Measurements from ENCODE around the gene WDFY2. TPM values are rescaled to one million over a fixed set of nuclear protein-coding genes. Genes with fewer than 3 reads are reported as not detected.
"Not testable (repeated sequence)": the region's sequence is repeated elsewhere in the genome, so short reads cannot be mapped to it uniquely, and the experiment has no call there.

Gene WDFY2
- total and polyA plus RNA-seq, 2 experiments from 2014 or later, result 6.9 to 14.2 TPM

DNA sequence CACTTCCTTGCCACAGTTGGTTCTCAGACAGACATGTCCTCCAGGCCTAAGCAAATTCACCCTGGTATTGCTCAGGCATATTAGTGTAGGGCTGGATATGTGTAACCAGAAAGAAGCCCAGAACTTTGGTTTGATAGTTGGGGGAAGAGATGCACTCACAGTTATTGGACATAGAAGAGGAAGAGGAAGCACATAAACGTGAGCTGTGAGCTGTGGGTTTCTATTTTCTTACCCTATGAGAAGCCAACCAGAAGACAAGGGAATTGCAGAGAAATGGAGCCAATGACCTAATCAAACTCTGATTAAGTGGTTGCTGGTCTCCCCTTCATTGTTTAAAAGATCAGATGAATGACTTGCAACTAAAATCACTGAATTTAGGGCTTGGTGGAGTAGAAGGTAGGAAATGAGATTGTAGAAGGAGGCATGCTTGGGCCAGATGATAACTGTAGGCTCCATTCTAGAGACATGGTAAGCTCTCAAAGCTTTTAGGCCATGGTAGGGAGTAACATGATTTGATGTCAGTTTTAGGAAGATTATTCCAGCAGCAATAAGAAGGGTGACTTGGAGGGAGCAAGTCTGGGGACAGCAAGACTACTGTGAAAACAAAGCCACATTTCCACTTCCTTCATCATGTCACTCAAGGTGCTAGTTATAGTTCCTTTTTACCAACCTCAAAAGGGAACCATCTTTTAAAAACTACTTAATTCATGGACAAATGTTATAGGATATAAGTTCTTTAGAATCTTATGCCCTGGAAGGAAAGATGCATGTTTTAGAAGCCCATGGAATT is 24.1 kb upstream of the WDFY2 start:
- no peak overlapping the region for H3K9ac ChIP-seq
- H3K4me1 ChIP-seq (ENCODE audit: insufficient read depth), result peaks cover 16% of the 10 kb centered on the region
- H3K9me2 ChIP-seq (ENCODE audit: insufficient read depth), result no peaks in the 10 kb centered on the region
- H3K27ac ChIP-seq, result no peak overlapping the region
- DNase-seq, result no peak
- no peak overlapping the region for H3K4me2 ChIP-seq (ENCODE audit: unreplicated experiment)
- in situ Hi-C loops (cut with MboI), result no loop called here
- H3K9me3 ChIP-seq (ENCODE audit: low read depth), result no peaks in the 10 kb centered on the region
- H3K27me3 ChIP-seq (replicated peaks; ENCODE audit: insufficient read depth), result no peaks in the 10 kb centered on the region
- no peak overlapping the region for H3K4me3 ChIP-seq
- H3K79me2 ChIP-seq (ENCODE audit: insufficient read depth), result no peaks in the 10 kb centered on the region
- TF ChIP-seq EZH2phosphoT487 (IDR thresholded peaks at IDR 0.05; ENCODE audit: insufficient read depth, low read depth) (no peak), EZH2 (IDR thresholded peaks at IDR 0.05; ENCODE audit: insufficient read depth, poor library complexity, severe bottlenecking) (no peak)
- WGBS, 2 experiments (ENCODE audit: low coverage in 1 of 2, low lambda C conversion rate in 2 of 2, missing lambda C conversion rate in 2 of 2), result 63 to 77% methylated on average over 1 of the region's 1 CpG
- H2AFZ ChIP-seq, result no peak overlapping the region
- H3F3A ChIP-seq (ENCODE audit: insufficient read depth), result peaks cover 20% of the 10 kb centered on the region
- no peaks in the 10 kb centered on the region for H3K36me3 ChIP-seq (ENCODE audit: low read depth)
- no peaks in the 10 kb centered on the region for H4K20me1 ChIP-seq (ENCODE audit: insufficient read depth)

DNA sequence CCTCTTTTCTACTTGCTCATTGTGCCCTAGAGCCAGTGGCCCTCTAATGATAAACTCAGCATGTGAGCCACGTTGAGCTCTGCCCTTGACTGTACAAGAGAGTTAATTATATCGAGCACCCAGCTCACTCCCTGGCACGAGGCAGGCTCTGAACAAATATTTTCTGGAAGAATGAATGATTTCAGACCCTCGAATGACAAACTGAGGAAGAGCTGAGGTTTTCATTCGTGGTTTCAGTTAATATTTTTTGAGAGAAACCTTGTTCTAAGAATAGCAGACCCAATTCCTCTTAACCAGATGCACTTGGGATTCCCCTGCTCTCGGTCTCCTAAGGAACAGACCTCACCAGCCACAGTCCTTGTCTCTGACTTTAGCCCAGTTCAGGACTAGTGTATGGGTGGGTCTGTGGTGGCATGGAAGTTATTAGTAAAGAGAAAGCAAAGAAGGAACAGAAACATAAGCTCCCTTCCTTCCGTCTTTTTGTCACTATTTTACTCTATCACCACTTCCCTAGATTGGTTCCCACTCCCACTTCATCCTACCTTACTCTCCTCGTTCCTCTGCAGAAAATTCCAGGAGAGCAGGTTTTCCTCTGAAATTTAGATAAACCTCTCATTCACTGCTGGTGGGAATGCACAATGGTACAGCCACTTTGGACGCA is 22.1 kb upstream of the WDFY2 start:
- Histone ChIP-seq H3K79me2 (ENCODE audit: insufficient read depth) (no peaks in the 10 kb centered on the region), H2AFZ (no peak overlapping the region), H4K20me1 (ENCODE audit: insufficient read depth) (no peaks in the 10 kb centered on the region), H3K27ac (no peak overlapping the region), H3K36me3 (ENCODE audit: low read depth) (no peaks in the 10 kb centered on the region), H3F3A (ENCODE audit: insufficient read depth) (peaks cover 16% of the 10 kb centered on the region), H3K9me3 (ENCODE audit: low read depth) (no peaks in the 10 kb centered on the region), H3K4me1 (ENCODE audit: insufficient read depth) (peaks cover 16% of the 10 kb centered on the region), H3K9ac (no peak overlapping the region), H3K9me2 (ENCODE audit: insufficient read depth) (no peaks in the 10 kb centered on the region), H3K4me2 (ENCODE audit: unreplicated experiment) (no peak overlapping the region), H3K27me3 (replicated peaks; ENCODE audit: insufficient read depth) (no peaks in the 10 kb centered on the region), H3K4me3 (no peak overlapping the region)
- in situ Hi-C loops (cut with MboI), result no loop called here
- TF ChIP-seq EZH2 (IDR thresholded peaks at IDR 0.05; ENCODE audit: insufficient read depth, poor library complexity, severe bottlenecking), result no peak
- no peak for TF ChIP-seq EZH2phosphoT487 (IDR thresholded peaks at IDR 0.05; ENCODE audit: insufficient read depth, low read depth)
- DNase-seq, result no peak
- WGBS, 2 experiments (ENCODE audit: low coverage in 1 of 2, low lambda C conversion rate in 2 of 2, missing lambda C conversion rate in 2 of 2), result 71 to 72% methylated on average over 9 of the region's 9 CpGs

DNA sequence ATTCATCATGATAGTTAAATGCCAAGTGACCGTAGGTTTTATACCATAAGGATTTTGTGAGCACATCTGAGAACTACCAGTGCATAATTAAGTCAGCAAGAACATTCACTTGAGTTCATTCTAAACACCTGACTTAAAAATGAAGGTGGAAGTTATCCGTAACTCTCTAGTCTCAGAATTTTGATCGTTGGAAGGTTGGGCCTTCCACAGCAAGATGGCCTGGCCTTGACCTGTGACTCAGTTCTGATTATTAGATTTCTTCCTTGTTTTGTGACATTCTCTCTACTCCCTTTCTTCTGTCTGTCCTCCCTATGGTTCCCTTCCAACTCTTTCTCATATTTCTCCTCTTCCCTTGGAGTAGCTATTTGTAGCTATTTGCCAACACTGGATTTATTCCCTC is 20.0 kb upstream of the WDFY2 start:
- Histone ChIP-seq H3K27ac (no peak overlapping the region), H3K36me3 (ENCODE audit: low read depth) (no peaks in the 10 kb centered on the region), H3K9me2 (ENCODE audit: insufficient read depth) (no peaks in the 10 kb centered on the region), H3K4me2 (ENCODE audit: unreplicated experiment) (no peak overlapping the region), H2AFZ (no peak overlapping the region), H3K9me3 (ENCODE audit: low read depth) (no peaks in the 10 kb centered on the region), H4K20me1 (ENCODE audit: insufficient read depth) (no peaks in the 10 kb centered on the region), H3F3A (ENCODE audit: insufficient read depth) (no peaks in the 10 kb centered on the region), H3K4me3 (no peak overlapping the region), H3K4me1 (ENCODE audit: insufficient read depth) (no peaks in the 10 kb centered on the region), H3K27me3 (replicated peaks; ENCODE audit: insufficient read depth) (no peaks in the 10 kb centered on the region), H3K9ac (no peak overlapping the region), H3K79me2 (ENCODE audit: insufficient read depth) (no peaks in the 10 kb centered on the region)
- no peak for DNase-seq
- 90 to 94% methylated on average over 3 of the region's 3 CpGs for WGBS, 2 experiments (ENCODE audit: low coverage in 1 of 2, low lambda C conversion rate in 2 of 2, missing lambda C conversion rate in 2 of 2)
- no peak for TF ChIP-seq EZH2phosphoT487 (IDR thresholded peaks at IDR 0.05; ENCODE audit: insufficient read depth, low read depth)
- in situ Hi-C loops (cut with MboI), result no loop called here

- DNase-seq, result no peak
- 94 to 100% methylated on average over 1 of the region's 1 CpG for WGBS, 2 experiments (ENCODE audit: low coverage in 1 of 2, low lambda C conversion rate in 2 of 2, missing lambda C conversion rate in 2 of 2)
- no peaks in the 10 kb centered on the region for H3K79me2 ChIP-seq (ENCODE audit: insufficient read depth)
- H3K9ac ChIP-seq, result no peak overlapping the region
- no peaks in the 10 kb centered on the region for H4K20me1 ChIP-seq (ENCODE audit: insufficient read depth)
- no peak overlapping the region for H3K4me2 ChIP-seq (ENCODE audit: unreplicated experiment)
- in situ Hi-C loops (cut with MboI), result no loop called here
- TF ChIP-seq EZH2phosphoT487 (IDR thresholded peaks at IDR 0.05; ENCODE audit: insufficient read depth, low read depth) (no peak), EZH2 (IDR thresholded peaks at IDR 0.05; ENCODE audit: insufficient read depth, poor library complexity, severe bottlenecking) (no peak)
- no peaks in the 10 kb centered on the region for H3F3A ChIP-seq (ENCODE audit: insufficient read depth)
- no peaks in the 10 kb centered on the region for H3K36me3 ChIP-seq (ENCODE audit: low read depth)
- H3K4me3 ChIP-seq, result no peak overlapping the region
- no peaks in the 10 kb centered on the region for H3K27me3 ChIP-seq (replicated peaks; ENCODE audit: insufficient read depth)
- no peaks in the 10 kb centered on the region for H3K4me1 ChIP-seq (ENCODE audit: insufficient read depth)
- H3K9me2 ChIP-seq (ENCODE audit: insufficient read depth), result no peaks in the 10 kb centered on the region
- no peak overlapping the region for H2AFZ ChIP-seq
- no peaks in the 10 kb centered on the region for H3K9me3 ChIP-seq (ENCODE audit: low read depth)
- no peak overlapping the region for H3K27ac ChIP-seq
These were observed 19.6 kb upstream of the WDFY2 start for GRCh38 chr13:51564671-51565070.

- H3K4me2 ChIP-seq (ENCODE audit: unreplicated experiment); in situ Hi-C loops (cut with MboI); H3K4me3 ChIP-seq; H3K79me2 ChIP-seq (ENCODE audit: insufficient read depth); H3K9me3 ChIP-seq (ENCODE audit: low read depth); DNase-seq; H2AFZ ChIP-seq; H3K27me3 ChIP-seq (replicated peaks; ENCODE audit: insufficient read depth); H3K27ac ChIP-seq; H3K4me1 ChIP-seq (ENCODE audit: insufficient read depth); H4K20me1 ChIP-seq (ENCODE audit: insufficient read depth); H3K9ac ChIP-seq; H3K9me2 ChIP-seq (ENCODE audit: insufficient read depth); H3K36me3 ChIP-seq (ENCODE audit: low read depth); H3F3A ChIP-seq (ENCODE audit: insufficient read depth): not testable (repeated sequence)
- WGBS, 2 experiments (ENCODE audit: low coverage in 1 of 2, low lambda C conversion rate in 2 of 2, missing lambda C conversion rate in 2 of 2), result 60 to 68% methylated on average over 4 of the region's 4 CpGs
These were observed 15.3 kb upstream of the WDFY2 start for GRCh38 chr13:51569001-51569400.

Measured in GM23248 (cell line).